ENCODE measurements around the gene RPL4.

The RPL4 gene

GRCh38 chr15:66482539-66482938 lies 22.1 kb downstream of the RPL4 start (continued):
- no peak for TF ChIP-seq ZNF565 (CRISPR knock-in tag; conservative IDR thresholded peaks at IDR 0.05; ENCODE audit: low read depth)
- no peak for TF ChIP-seq TOX (CRISPR knock-in tag; IDR thresholded peaks at IDR 0.05; ENCODE audit: borderline replicate concordance)

- no peak for TF ChIP-seq ZC3H10 (CRISPR knock-in tag; IDR thresholded peaks at IDR 0.05)
- no peak for TF ChIP-seq ZFP3 (CRISPR knock-in tag; IDR thresholded peaks at IDR 0.05)
- no peak for TF ChIP-seq PATZ1 (CRISPR knock-in tag; IDR thresholded peaks at IDR 0.05; ENCODE audit: borderline replicate concordance)
- no peak for TF ChIP-seq OSR1 (CRISPR knock-in tag; IDR thresholded peaks at IDR 0.05)
- TF ChIP-seq SNAI2 (CRISPR knock-in tag; IDR thresholded peaks at IDR 0.05), result no peak
- TF ChIP-seq ZFP30 (CRISPR knock-in tag; IDR thresholded peaks at IDR 0.05), result no peak
- TF ChIP-seq ZNF70 (CRISPR knock-in tag; IDR thresholded peaks at IDR 0.05), result no peak
- no peak for TF ChIP-seq TSHZ2 (CRISPR knock-in tag; IDR thresholded peaks at IDR 0.05)
- no peak for TF ChIP-seq CREB5 (CRISPR knock-in tag; IDR thresholded peaks at IDR 0.05; ENCODE audit: low read depth)
- no peak for ATAC-seq
Observed at GRCh38 chr15:66481107-66481856, 23.4 kb downstream of the RPL4 start.

GRCh38 chr15:66480267-66480666 lies 24.4 kb downstream of the RPL4 start:
- TF ChIP-seq TSHZ2 (CRISPR knock-in tag; IDR thresholded peaks at IDR 0.05) (no peak), ZNF8 (CRISPR knock-in tag; IDR thresholded peaks at IDR 0.05) (no peak), ARNTL (CRISPR knock-in tag; IDR thresholded peaks at IDR 0.05; ENCODE audit: borderline replicate concordance, low read depth) (no peak), TCF4 (CRISPR knock-in tag; IDR thresholded peaks at IDR 0.05; ENCODE audit: borderline replicate concordance) (no peak), RARB (CRISPR knock-in tag; IDR thresholded peaks at IDR 0.05) (no peak), CREB5 (CRISPR knock-in tag; IDR thresholded peaks at IDR 0.05; ENCODE audit: low read depth) (no peak), SNAI2 (CRISPR knock-in tag; IDR thresholded peaks at IDR 0.05) (no peak), TOX (CRISPR knock-in tag; IDR thresholded peaks at IDR 0.05; ENCODE audit: borderline replicate concordance) (no peak), OSR1 (CRISPR knock-in tag; IDR thresholded peaks at IDR 0.05) (no peak), PATZ1 (CRISPR knock-in tag; IDR thresholded peaks at IDR 0.05; ENCODE audit: borderline replicate concordance) (no peak), ZFP3 (CRISPR knock-in tag; IDR thresholded peaks at IDR 0.05) (no peak), GLIS3 (CRISPR knock-in tag; IDR thresholded peaks at IDR 0.05) (no peak), CSDC2 (CRISPR knock-in tag; IDR thresholded peaks at IDR 0.05) (no peak), ZFP30 (CRISPR knock-in tag; IDR thresholded peaks at IDR 0.05) (no peak), ZNF565 (CRISPR knock-in tag; conservative IDR thresholded peaks at IDR 0.05; ENCODE audit: low read depth) (no peak), POU6F1 (CRISPR knock-in tag; IDR thresholded peaks at IDR 0.05; ENCODE audit: borderline replicate concordance, low read depth) (no peak), ESRRG (CRISPR knock-in tag; IDR thresholded peaks at IDR 0.05) (no peak), PPARA (CRISPR knock-in tag; IDR thresholded peaks at IDR 0.05; ENCODE audit: borderline replicate concordance) (no peak)
- ATAC-seq, result no peak
